ENCODE measurements around the gene ZER1.
"Not testable (repeated sequence)": the region's sequence is repeated elsewhere in the genome, so short reads cannot be mapped to it uniquely, and the experiment has no call there.

Gene ZER1

DNA sequence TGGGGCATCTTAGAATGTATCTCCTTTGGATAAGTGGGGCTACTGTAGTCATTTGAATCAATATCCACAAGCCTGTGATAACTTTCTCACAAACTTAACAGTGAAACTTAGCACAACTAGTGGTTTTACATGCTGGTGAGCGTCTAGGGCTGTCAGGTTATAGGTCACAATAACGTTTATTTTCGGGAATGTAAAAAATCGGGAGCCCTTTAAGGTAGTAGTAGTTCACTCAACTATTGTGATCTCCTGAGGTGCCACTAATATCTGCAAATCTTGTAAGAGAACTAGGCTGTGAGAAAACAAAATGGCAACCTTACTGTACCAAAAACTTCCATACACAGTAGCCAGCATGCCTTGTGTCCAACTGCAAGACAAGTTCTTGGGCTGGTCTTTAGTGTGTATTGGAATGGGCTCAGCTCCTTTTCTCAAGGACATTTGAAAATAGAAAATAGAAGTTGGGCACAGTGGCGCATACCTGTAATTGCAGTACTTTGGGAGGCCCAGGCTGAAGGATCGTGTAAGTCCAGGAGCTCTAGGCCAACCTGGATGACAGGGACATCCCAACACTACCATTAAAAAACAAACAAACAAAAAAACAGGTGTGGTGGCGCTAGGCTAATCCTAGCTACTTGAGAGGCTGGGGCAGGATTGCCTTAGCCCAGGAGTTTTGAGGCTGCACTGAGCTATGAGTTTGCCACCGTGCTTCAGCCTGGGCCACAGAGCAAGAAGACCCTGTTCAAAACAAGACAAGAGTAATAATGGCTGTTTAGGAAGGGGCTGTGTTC is 74.6 kb downstream of the ZER1 start:
- no peak for DNase-seq (ENCODE audit: low read depth in 2 of 2, low spot score in 1 of 2)

DNA sequence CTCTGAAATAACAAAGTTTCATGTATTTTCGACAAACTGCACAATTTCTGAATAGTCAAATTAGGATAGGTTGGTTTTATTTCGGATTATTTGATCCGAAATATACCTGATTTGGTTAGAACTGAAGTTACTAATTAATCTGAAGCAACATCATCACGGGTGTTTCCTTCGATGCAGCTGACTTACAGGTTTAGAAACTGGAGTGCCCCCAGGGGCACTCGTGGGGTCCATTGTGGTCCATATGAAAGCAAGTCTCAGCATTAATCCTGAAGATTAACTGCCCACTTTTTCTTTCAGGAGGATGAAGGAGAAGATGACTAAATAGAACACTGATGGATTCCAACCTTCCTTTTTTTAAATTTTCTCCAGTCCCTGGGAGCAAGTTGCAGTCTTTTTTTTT is 77.4 kb downstream of the ZER1 start:
- no peak for DNase-seq (ENCODE audit: low read depth in 2 of 2, low spot score in 1 of 2)

DNA sequence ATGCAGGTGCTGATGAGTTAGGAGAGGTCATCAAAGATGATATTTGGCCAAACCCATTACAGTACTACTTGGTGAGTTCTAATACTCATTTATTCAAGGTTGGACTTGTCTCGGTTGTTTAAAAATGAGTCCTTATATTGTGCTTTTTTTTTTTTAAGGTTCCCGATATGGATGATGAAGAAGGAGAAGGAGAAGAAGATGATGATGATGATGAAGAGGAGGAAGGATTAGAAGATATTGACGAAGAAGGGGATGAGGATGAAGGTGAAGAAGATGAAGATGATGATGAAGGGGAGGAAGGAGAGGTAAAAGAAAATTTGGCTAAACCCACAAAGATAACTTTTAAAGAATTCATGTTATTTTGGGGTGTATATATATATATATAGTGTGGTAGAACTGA is 78.0 kb downstream of the ZER1 start:
- not testable (repeated sequence) for DNase-seq (ENCODE audit: low read depth in 2 of 2, low spot score in 1 of 2)

DNA sequence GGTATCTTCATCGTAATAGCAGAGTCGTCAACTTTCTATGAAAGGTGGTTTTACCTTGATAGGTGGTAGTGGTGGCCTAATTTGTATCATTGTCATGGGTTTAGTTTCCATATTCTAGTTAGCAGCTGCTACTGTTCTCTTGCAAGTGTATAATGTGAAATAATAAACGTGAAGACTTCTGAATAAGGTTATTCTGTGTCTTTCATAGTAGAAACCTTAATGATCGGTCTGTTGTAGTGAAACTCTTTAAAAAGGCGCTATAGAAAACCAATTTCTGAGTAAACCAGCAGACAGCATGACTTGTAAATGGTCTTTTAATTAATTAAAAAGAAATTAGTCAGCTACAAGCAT is 81.1 kb downstream of the ZER1 start:
- no peak for DNase-seq (ENCODE audit: low read depth in 2 of 2, low spot score in 1 of 2)

DNA sequence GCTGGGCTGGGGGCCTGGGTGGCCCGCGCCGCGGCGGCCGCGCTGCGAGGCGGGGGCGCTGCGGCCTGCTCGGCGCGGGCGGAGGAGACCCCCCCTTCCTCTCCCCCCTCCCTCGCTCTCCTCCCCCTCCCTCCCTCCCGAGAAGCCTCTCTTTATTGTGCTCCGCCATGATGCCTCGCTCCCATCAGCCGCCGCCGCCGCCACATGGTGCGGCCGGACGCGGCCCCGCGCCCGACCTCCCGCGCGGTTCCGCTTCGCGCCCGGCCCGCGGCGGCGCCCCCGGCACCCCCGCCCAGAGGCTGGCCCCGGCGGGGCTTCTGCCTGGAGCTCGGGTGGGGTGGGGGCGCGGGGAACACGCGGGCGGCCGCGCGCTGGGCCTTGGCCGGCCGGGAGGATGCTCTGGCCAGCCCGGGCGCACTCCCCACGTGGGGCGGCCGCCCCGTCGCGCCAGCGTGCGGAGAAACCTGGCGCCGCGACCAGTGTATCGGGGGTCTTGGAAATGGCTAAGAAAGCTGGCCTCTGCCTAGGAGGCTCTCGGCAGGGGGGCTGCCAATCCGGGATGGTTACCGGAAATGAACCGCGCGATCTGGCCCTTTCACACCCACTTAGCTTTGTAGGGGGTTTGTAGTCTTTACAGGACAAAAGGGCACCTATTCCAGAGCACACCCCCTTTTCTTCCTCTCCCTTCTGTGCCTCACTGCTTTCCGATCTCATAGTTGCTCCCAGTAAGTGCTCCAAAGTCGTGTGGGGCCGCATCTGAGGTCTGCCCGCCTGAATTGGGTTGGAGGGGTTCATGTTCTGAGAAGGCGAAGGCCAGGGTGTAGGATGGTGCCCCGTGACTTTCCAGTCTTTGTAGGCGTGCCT is 81.7 kb downstream of the ZER1 start:
- DNase-seq (ENCODE audit: low read depth in 2 of 2, low spot score in 1 of 2): peak in 1 of 2 donors; percentile 42

DNA sequence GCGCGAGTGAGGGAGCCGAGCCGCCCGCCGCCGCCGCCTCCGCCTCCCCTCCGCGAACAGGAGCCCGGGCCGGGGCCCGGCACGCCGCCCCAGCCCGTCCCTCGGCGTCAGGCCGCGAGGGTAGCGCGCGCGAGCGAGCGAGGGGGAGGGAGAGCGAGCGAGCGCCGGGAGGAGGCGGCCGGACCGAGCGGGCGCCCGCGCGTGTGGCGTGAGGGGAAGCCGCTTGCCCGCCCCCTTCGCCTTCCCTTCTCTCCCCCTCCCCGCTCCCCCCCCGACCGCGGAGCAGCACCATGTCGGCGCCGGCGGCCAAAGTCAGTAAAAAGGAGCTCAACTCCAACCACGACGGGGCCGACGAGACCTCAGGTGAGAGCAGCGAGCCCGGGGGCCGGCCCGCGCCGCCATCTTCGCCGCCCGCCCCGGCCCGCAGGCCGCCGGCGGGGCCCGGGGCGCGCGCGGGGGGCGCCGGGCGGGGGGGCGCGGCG is 82.4 kb downstream of the ZER1 start:
- DNase-seq (ENCODE audit: low read depth in 2 of 2, low spot score in 1 of 2): peak in 1 of 2 donors; percentile 41

DNA sequence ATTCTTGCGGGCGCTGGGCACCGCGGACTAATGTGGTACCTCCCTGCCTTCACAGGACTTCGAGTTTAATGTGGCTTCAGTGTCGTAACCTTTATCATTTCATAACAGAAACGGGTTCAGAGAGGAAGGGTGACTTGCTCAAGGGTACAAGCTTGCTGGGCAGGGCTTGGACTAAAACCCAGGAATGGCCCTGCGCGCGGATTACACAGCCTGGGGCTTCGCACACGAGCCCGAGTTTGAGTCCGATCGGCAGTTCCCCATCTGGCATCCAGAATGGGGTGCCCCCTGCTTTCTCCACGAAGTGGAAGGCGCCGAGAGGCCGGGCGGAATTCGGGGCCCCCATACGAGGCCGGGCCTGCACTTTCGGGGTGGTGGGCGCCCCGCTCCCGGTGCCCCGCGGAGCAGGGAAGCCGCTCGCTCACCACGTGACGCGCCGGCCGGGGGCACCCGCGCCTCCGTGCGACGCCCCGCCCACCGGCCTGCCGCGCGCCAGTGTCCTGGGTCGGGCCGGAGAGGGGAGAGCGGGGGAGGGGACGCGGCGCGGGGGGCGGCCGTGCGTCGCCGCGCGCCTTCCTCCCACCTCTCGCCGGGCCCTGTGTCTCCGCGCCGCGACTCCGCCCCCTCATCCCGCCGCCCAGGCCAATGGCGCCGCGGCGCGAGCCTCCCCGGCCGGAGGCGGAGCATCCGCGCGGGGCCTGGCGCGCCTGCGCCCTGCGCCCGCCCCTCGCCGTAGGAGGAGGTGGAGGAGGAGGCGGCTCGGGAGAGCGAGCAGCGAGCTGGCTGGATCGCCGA is 83.0 kb downstream of the ZER1 start, which contains the start of gene SET:
Gene SET (plus strand): TSS at position 722 of the 792 bp plus-strand sequence. CDS start 361 bp downstream, outside the sequence.
- DNase-seq (ENCODE audit: low read depth in 2 of 2, low spot score in 1 of 2): peak; percentile 79 to 90

DNA sequence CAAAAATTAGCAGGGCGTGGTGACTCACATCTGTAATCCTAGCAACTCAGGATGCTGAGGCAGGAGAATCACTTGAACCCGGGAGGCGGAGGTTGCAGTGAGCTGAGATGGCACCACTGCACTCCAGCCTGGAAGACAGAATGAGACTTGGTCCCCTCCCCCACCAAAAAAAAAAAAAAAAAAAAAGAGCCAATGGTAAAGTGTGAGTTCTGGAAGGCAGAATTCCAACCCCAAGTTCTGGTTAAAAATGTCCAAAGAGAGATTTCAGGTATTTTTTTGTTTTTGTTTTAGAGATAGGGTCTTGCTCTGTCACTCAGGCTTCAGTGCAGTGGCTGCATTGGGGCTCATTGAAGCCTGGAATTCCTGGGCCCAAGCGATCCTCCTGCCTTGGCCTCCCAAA is 84.3 kb downstream of the ZER1 start:
- DNase-seq (ENCODE audit: low read depth in 2 of 2, low spot score in 1 of 2): no peak

DNA sequence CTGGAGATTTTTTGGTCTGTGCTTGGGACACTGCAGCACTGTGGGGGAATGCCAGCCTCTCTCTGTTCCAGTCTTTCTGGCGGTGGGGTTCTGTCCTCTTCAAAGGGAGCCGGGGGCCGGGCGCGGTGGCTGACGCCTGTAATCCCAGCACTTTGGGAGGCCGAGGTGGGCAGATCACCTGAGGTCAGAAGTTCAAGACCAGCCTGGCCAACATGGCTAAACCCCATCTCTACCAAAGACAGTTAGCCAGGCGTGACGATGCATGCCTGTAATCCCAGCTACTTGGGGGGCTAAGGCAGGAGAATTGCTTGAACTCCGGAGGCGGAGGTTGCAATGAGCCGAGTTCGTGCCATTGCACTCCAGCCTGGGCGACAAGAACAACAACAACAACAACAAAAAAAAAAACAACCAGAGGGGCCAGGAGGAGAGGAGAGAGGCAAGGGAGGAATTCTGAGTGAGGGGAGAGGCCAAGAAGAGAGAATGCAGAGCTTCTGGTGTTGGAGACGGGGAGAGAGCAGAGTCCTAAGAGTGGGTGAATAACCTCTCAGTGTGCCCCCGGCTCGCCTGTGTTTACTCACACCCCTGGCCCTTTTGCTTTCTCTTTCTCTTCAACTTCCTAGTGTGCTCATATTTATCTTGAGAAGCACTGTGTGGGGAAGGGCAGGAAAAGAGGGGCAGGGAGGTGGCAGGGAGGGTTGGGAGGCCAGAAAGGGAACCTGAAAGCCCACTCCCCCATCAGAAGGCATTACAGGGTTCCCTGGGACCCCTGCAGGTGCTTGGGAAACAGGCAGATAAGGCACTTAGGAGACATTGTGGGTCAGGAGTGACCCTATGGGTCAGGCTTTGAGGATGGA is 85.9 kb downstream of the ZER1 start:
- peak in 1 of 2 donors; percentile 30 for DNase-seq (ENCODE audit: low read depth in 2 of 2, low spot score in 1 of 2)

DNA sequence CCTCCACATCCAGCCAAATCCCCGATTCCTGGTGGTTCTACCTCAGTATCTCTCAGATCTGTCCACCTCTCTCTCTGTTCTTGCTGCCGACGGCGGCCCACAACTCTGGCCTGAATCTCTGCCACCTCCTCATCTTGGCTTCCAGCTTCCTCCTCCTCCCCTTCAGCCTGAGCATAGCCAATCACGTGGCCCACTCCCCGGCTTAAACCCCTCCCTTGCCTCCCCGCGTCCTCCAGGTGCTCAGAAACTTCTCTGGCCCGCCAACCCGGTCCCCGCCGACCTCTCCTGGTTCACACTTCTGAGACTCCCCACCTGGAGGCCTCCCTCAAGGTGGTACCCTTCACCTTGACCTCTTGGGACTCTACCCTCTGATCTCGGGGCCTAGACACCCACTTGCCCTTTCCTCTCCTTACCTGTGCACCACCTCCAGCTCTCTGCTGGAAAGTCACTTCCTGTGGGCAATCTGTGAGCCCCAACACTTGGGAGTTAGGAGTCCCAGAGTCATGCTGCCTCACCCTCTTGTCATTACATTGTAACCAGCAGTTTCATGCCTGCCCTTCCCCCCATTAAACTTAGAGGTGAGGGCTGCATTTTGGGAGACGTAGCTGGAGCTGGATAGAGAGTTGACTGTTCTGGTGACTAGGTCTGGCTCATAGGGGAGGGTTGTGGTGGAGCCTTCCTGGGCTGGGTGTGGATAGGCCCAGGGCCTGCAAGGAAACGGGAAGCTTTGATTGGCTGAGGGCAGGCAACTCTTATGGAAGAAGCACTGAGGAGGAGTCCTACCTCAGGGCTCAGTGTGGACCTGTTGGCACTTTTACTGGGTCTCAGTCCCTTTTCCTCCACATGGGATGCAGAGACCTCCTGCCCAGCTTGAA is 87.2 kb downstream of the ZER1 start:
- peak in 1 of 2 donors; percentile 48 for DNase-seq (ENCODE audit: low read depth in 2 of 2, low spot score in 1 of 2)

DNA sequence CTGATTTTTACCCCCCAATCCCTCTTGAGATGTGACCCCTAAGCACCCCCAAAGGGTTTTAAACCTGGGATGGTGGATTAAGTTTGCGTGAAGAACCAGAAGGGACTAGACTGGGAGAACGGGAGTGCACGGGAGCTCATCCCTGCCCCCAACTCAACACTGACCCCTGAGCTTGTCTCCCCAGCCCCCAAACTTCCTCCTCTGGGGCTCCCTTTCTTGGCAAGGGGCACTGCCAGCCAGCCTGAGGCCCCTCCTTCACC is 87.7 kb downstream of the ZER1 start:
- no peak for DNase-seq (ENCODE audit: low read depth in 2 of 2, low spot score in 1 of 2)

DNA sequence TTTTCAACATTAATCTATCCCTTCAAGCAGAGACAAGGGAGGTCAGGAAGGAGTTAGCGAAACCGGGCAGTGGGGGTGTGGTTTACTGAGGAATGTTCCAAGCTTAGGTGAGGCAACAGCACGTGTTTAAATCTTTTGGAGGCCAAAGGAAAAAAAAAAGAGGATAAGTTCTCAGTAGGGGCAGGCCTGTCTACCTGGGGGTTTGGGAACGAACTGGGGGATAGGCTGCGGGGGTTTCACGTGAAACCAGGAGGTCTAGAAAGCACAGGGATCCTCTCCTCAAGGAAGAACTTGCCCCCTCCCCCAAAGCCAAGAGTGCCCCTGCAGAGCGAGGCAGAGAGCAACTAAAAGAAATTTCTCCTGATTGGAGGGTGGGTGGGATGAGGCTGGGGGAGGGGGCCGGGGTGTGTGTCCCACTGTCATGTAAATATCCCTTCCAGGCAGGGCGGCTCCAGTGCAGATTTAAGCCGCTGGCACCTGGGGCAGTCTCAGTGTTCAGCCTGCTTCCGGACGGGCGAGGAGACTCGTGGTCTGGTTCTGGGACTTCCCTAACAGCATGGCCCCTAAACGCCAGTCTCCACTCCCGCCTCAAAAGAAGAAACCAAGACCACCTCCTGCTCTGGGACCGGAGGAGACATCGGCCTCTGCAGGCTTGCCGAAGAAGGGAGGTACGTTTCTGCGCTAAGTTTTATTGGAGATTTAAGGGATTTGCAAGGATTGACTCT is 88.2 kb downstream of the ZER1 start:
- no peak for DNase-seq (ENCODE audit: low read depth in 2 of 2, low spot score in 1 of 2)
